GM23248 (cell line): ENCODE results near the gene CCDC51.

Source experiments
- EZH2 ChIP-seq: fragments of 200-600 bp; sonication (generic); IDR thresholded peaks from 2 replicates; pipeline ENCODE4 v1.6.1; 2018; ENCODE audit warnings: antibody characterized with exemption, mild to moderate bottlenecking; ENCODE audit not compliant: insufficient read depth, poor library complexity, severe bottlenecking
- EZH2phosphoT487 ChIP-seq: fragments of 200-600 bp; sonication (generic); IDR thresholded peaks from 2 replicates; pipeline ENCODE4 v1.6.1; 2018; ENCODE audit warnings: antibody characterized with exemption, moderate library complexity, mild to moderate bottlenecking, low read depth; ENCODE audit not compliant: insufficient read depth

DNA sequence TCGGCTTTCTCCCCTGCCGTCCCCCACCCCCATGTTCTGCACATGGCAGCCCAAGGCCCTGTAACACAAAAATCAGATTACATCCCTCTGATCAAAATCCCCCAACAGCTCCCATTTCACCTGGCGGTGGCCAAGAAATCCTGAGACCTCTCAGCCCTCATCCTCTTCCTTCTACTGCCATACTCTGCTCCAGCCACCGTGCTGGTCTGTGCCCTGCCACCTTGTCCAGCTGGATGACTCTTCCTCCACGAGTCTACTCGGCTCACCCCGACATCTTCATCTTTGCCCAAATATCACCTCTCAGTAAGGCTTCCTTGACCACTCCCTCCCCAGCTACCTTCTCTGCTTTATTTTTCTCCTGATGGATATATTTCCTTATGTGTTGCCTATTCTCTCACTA, 3.1 kb downstream of the CCDC51 start:
- TF ChIP-seq EZH2 (no peak), EZH2phosphoT487 (no peak)
